GM19035 (cell line): ENCODE data around the gene CTSK.
"Not testable (repeated sequence)": the region's sequence is repeated elsewhere in the genome, so short reads cannot be mapped to it uniquely, and the experiment has no call there.

ENCODE experiments used
- ATAC-seq: cut with Tn5 transposase; IDR thresholded peaks from one replicate; pipeline ENCODE4 v1.9.1; 2021; ENCODE audit not compliant: unreplicated experiment

Gene CTSK

DNA sequence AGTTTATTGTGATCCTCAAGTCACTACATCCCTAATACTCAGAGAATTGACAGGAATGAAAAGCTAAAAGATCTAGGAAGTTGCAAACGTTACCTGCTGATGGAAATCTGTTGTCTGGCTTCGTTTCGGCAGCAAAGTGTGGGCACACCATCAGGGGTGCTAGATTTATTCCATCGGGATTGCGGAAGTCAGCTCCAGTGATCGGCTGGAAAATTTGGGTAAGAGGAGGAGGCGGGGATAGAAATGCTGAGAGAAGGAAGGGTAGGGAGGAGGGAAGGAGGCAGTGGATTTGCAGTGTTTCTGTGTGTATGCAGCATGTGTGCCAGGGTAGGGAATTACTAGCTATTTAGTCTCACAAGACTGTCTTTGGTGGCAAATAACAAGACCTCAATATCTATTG is at the start of gene CTSK:
CTSK (minus strand) TSS at position 140 of the 400 bp plus-strand sequence. CDS start 1,455 bp downstream, outside the sequence.
- no peak for ATAC-seq

DNA sequence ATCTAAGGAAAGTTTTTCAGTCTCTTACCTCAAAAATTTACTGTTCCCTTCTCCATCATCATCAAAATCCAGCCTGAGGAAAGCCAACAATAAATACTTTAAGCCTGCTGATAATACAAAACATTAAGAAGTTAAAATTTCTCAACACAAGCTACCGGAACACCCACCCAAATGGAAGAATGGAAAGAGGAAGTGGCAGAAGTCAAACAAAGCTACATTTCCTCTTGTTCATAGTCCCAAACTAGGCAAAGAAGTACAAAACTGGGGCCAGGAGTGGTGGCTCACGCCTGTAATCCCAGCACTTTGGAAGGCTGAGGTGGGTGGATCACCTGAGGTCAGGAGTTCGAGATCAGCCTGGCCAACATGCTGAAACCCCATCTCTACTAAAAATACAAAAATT is 44.7 kb upstream of the CTSK start:
- ATAC-seq: not testable (repeated sequence)

DNA sequence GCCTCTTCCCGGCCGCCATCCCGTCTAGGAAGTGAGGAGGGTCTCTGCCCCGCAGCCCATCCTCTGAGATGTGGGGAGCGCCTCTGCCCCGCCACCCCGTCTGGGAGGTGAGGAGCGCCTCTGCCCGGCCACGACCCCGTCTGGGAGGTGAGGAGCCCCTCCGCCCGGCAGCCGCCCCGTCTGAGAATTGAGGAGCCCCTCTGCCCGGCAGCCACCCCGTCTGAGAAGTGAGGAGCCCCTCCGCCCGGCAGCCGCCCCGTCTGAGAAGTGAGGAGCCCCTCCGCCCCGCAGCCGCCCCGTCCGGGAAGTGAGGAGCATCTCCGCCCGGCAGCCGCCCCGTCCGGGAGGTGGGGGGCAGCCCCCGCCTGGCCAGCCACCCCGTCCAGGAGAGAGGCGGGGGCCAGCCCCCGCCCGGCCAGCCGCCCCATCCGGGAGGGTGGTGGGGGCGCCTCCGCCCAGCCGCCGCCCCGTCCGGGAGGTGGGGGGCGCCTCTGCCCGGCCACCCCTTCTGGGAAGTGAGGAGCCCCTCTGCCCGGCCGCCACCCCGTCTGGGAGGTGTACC is 42.8 kb upstream of the CTSK start:
- ATAC-seq: not testable (repeated sequence)

DNA sequence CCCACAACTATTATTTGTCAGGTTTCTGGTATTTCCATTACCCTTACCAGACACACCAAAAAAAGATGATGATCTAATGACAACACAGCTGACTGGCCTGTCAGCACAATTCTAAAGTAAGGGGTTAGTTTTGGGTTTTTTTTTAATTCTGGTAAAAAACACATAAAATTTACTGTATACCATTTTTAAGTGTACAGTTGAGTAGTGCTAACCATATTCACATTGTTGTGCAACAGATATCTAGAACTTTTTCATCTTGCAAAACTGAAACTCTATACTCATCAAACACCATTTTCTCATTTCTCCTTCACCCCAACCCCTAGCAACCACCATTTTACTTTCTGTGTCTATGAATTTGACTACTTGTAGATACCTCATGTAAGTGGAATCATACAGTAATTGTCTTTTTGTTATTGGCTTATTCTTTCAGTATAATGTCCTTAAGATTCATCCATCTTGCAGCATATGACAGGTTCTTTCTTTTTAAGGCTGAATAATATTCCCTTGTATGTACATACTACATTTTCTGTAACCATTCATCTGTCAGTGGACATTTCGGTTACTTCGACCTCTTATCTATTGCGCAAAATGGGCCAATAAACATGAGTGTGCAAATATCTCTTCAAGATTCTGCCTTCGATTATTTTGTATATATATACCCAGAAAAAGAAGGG is 38.5 kb upstream of the CTSK start:
- ATAC-seq: no peak

DNA sequence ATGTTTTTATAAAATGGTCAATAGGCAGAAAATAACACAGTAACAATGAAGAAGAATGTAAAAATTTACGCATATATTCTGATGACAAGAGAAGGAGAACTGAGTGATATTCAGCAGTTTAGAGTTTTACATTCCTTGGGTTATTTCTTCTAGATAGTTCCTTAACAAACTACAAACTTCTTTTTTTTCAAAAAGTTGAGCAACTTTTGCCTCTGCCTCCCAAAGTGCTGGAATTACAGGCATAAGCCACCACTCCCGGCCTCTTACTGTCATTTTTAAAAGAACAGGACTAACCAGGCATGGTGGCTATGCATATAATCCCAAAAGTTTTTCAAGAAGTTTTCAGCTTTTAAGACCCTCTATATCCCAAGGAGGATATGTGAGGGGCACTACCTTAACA is 35.4 kb upstream of the CTSK start:
- ATAC-seq: no peak

DNA sequence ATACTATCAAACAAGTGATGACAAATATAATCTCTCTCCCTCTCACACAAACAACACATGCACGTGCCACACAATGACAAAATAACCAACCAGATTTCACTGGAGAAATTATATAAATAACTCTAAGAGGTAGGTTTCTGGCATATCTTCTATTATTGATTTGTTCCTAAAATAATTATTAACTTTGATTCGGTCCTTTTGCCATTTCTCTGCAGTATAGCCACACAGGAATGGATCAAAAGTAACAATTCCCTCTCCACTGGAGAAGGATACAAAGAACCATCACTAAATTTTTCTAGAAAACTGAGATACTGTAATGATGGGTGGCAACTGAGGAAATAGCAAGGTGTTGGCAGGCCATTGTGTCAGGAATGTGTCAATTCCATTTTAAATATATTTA is 34.9 kb upstream of the CTSK start:
- ATAC-seq: no peak

DNA sequence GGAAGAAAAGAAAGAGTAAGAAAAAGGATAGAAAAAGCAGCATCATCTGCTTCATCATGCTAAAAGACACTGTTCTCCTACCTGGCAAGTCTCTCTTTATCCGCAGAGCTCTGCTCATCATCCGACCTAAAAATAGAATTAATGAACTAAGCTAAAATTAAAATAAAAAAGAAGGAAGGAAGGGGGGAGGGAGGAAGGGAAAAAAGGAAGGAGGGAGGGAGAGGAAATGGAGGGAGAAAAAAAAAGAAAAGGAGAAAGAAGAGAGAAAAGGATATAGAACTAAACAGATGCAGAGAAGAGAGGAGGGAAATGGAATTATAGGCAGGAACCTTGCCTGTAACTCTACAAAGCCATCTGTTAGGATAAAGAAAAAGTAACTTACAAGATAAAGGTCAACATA is 34.3 kb upstream of the CTSK start:
- ATAC-seq: no peak

DNA sequence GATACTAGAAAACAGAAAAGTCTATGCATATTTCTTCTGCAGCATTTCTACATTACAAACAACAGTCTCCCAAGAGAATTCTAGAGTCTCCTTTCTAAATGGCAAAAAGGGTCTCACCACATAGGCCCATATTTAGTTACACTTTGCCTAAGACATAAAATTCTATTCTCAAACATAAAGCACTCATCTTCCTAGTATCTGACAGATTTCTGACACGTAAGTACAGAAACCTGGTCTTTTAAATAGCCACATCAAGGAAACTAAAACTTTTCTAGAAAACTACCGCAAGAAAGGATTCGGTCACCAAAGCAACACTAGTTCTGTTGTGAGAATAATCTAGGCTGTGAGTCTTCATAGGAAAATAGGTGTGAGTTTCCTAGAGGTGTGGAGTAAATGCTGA is 33.6 kb upstream of the CTSK start:
- ATAC-seq: no peak

DNA sequence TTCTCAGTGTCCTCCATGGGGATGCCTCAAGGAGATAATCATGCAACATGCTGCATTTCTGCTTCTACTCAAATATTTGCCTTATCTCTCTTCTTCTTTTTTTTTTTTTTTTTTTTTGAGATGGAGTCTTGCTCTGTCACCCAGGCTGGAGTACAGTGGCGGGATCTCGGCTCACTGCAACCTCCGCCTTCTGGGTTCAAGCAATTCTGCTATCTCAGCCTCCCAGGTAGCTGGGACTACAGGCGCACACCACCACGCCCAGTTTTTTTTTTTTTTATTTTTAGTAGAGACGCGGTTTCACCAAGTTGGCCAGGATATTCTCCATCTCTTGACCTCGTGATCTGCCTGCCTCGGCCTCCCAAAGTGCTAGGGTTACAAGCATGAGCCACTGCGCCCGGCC is 32.8 kb upstream of the CTSK start:
- not testable (repeated sequence) for ATAC-seq

DNA sequence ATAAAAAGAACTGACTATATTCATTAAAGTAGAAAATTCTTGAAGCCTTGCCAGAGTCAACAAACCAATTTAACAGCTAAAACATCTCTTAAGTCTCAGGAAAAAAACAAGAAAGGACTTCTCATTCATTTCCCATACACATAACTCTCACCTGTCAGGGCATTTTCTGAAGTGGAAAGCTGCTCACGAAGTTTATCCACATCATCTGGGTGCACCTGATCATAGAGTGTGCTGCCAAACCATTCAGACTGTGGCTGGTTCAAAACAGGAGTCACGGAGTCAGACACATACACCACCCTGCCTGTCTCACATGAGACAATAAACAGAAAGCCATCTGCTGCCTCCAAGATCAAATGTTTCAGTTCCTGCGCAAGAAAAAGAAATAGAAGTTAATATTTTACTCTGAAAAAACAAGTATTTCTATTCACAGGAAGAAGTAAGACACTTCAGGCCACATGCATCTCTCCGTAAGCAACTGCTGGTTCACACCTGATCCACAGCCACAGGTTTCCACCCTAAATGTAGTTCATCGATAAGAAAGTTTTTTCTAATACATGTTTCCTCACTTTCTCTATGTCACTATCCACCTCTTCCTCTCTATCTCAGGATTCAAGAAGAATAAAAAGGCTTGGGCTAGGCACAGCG is 28.2 kb upstream of the CTSK start:
- ATAC-seq: no peak

DNA sequence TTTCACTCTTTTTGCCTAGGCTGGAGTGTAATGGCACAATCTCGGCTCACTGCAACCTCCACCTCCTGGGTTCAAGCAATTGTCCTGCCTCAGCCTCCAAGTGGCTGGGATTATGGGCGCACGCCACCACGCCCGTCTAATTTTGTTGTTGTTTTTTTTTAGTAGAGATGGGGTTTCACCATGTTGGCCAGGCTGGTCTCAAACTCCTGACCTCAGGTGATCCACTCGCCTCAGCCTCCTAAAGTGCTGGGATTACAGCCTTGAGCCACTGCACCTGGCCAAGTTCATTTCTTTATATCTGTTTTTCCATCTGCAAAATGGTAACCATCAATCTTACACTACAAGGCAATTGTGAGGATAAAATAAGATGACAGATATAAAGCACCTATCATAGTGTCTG is 25.9 kb upstream of the CTSK start:
- ATAC-seq: not testable (repeated sequence)

DNA sequence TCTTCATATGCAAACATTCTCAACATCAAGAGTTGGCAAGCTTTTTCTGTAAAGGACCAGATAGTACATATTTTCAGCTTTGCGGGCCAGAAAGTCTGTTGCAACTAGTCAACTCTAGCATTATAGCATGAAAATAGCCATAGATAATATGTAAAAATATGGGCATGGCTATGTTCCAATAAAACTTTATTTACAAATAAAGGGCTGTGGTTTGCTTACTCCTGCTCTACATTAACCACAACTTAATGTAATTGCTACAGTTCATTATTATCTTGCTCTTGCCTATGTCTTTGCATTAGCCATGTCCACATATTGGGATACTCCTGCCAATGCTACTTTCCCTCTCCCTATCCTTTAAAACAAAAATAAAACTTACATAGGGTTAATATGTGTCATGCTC is 24.5 kb upstream of the CTSK start:
- no peak for ATAC-seq

DNA sequence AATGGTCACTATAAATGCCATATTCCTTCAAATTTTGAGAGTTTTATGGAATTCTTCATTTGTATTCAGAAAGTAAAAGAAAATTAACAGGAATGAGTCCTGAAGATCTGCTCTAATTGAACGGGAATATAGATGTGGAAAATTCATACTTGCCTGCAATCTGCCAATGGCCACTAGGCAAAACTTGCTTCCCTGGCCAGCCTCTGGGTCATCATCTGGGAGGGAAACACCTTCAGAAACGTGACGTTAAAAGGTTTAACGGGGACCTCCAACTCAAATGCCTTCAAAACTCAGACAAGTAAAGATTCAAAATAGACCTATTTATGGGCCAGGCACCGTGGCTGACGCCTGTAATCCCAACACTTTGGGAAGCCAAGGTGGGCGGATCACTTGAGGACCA is 21.7 kb upstream of the CTSK start:
- ATAC-seq: no peak

DNA sequence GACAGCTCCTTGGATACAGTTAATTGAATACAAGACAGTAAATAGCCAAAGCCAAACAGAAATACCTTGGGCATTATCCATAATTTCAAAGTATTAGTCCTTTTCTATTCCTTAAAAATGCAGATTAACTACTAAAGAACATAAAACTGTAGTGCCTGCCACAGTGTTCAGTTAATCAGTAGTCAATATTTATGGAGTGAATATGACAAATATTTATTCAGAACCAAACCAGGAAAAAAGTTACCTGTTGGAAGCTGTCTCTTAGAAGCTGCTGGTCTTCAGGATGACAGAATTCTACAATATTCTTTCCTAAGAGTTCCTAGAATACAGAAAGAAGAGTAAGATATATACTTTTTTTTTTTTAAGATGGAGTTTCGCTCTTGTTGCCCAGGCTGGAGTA is 18.2 kb upstream of the CTSK start:
- ATAC-seq: no peak

DNA sequence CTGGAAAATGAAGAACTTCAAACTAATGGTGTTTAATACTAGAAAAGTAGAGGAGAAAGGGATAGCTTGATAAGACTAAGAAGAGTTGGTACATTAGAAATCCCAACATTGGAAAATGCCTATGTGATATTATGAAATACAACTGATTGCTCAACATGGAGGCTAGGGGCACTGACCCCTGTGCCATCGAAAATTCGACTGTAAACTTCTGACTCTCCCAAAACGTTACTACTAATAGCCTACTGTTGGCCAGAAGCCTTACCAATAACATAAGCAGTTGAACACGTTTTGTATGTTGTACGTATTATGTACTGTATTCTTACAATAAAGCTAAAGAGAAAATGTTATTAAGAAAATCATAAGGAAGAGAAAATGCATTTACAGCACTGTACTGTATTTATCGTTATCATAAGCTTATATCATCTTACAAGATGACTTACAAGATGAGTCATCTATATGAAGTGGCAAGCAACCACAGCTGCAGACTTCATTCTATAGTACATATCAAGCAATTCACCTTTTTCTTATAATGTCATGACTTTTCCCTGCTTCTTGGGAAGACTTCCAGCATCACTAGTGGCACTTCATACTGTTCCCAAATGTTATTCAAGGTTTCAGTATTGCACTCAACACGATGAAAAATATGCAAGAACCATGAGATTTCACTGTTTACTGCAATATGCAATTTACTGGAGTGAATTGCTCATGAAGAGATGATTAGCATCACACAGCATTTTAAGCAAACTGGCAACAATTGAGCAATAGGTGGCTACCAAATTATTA is 12.9 kb upstream of the CTSK start:
- ATAC-seq: no peak

DNA sequence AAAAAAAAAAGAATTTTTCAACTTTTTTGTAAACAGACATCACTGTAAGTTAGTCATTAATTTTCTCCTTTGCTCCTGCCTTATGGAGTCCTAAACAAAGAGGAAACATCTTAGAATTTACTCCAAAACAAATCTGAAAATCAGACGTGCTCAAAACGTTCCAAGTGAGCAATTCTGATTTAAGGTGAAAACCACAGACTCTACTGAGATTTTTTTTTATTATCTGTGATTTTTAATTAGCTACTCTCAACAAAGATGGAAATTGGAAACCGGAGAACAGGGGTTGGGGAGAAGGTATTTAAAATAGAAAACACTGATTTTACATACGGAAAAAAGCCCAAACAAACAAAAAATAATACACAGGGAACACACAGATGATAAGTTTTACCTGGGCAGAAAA is 7.8 kb upstream of the CTSK start:
- ATAC-seq: no peak

DNA sequence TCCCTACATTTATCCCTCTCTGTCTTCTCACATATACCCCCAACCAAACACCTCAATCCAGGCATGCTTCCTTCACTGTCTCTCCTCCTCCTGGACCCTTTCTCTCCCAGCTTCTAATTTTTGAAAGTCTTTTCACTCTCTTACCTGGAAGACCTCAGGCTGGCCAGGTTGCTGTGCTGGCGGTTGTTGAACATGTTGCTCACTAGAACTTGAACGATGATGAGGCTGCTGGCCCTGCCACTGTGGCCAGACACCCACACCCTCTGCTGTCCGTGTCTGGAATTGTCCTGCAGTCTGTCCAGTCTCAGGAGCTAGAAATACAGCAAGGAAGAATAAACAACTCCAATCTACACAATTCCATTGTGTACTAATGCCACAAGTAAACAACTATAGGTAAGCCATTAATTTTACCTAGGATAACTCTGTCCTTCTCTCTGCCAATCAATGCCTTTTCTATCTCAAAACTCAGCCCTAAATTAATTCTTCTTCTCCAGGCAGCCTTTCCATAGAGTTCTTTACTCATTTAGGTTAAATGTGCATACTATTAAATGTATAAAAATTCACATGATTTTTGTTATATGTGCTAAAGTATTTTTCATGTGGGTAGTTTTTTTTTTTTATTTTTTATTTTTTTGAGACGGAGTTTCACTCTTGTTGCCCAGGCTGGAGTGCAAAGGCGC is 5.1 kb upstream of the CTSK start:
- ATAC-seq: no peak

DNA sequence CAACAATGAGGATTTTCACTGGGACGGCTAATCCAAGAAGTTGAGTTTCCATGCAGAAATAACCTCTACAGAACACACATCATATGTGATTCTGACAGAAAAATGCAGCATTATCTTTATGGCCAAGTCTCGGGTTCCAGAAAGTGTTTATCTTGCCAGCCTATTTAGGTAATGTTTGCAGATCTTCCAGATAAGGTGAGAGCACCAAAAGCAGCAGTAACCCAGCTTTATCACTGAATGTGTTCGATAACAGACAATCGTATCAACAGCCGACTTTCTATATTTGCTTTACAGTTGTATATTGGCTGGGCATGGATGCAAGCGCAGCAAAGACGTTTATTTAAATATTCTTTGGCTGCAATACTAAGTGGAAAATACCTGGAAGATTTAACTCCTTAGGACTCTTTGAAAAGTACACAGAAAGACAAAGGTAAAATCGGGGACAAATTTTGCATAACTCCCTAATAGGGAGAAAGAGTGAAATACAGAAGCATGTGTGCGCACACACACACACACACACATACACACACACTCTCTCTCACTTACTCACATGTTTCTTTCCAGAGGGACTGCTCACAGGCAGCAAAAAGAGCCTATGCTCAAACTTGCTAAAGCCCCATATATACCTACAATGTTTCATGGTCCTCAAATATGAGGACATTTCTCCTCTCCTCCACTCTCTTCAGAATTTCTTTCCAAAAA is 3.0 kb upstream of the CTSK start:
- no peak for ATAC-seq

DNA sequence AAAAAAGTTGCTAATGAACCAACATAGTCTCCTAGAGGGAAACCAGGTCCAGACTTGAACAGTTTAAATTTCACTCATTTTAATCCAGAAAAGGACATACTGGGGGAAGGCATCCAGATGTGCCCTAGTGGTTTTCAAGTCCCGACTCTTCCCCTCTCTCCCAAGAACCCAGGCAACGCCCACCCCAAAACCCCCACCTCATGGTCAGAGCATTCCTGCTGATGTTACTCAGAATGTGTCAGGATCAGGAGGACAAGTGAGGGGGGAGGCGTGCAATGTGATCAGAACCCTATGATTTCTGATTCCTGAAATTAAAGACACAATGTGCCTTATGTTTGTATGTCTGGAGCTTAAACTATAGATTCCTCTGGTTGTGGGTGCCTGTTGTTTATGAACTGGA is 1.6 kb upstream of the CTSK start:
- no peak for ATAC-seq

DNA sequence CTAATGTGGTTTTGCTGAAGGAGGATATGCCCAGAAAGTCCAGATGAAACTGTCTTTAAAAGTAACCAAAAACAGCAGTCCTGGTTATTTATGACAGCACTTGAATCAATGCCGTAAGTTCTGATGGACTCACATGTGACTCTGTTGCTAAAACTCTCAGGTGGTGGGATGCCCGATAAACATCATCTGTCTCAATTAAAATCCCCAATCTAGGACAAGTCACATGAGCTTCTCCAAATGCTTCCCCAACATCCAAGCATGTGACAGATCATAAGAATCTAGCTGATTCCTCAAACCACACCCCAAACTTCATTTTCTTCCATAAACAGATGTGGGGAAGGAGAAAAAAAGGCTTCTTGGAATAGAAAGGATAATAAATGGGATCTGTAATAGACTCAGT is 786 bp upstream of the CTSK start:
- no peak for ATAC-seq
